NCI-H510A treated with DMSO at 0.1 percent for 48 hours (cell line): Measurements from ENCODE around the gene EVX2.

Experiments used
- DNase-seq: peaks from one replicate; lab custom pipeline; 2025; lab: John Stamatoyannopoulos, UW

The EVX2 gene

GRCh38 chr2:176096243-176096985 is 12.7 kb upstream of the EVX2 start:
- no peak for DNase-seq

DNA sequence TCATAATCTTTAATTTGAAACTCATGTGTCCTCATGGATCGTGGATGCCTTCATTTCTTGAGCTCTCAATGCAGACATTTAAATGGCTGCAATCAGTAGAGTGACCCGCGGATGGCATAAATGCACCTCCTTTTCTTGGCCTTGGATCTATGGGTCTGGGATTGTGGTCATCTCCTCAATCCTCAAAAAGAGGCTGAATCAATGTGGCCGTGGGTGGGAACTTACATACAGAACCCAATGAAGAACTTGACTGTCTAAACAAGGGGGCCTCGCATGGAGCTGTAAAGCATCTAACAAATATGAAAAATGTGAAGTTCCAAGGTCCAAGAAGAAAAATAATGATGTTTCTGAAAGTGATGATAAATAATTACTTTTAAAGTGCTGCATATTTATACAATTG is 11.7 kb upstream of the EVX2 start:
- DNase-seq = no peak

GRCh38 chr2:176094349-176094748 is 10.6 kb upstream of the EVX2 start:
- DNase-seq = no peak

DNA sequence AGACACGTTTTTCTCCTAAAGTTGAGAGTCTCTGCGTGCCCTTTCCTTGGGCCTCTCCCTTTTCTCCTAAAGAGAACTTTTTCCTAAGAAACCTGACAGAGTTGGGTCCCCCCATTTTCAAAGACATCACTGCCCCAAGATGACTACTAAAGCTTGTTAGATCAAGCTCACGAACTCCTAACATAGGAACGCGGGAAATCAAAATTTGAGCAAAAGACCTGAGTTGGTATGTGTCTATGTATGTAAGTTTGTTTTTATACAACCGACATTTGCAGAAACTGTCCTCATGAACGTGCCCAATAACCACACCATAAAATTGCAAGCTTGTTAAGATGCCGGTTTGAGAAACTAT is 10.1 kb upstream of the EVX2 start:
- no peak for DNase-seq

DNA sequence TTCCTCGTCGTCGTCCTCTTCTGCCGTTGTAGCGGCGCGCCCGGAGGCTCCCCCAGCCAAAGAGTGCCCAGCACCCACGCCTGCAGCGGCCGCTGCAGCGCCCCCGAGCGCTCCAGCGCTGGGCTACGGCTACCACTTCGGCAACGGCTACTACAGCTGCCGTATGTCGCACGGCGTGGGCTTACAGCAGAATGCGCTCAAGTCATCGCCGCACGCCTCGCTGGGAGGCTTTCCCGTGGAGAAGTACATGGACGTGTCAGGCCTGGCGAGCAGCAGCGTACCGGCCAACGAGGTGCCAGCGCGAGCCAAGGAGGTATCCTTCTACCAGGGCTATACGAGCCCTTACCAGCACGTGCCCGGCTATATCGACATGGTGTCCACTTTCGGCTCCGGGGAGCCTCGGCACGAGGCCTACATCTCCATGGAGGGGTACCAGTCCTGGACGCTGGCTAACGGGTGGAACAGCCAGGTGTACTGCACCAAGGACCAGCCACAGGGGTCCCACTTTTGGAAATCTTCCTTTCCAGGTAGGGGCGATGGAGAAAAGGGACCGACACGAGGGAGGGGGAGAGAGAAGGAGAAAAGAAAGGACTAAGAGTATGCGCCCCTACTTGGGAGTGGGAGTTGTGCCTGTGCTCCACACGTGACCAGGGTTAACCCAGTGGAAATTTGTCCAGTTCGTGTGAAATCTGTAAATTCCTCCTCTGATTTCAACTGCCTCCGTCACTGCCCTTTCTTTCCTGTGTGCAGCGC is 9.6 kb upstream of the EVX2 start:
- no peak for DNase-seq

GRCh38 chr2:176092270-176093144 is 8.7 kb upstream of the EVX2 start, which contains the start of gene HOXD13:
TSS of gene HOXD13 (plus strand) at chr2:176092721. CDS start at chr2:176092891, 170 bp downstream.
- DNase-seq = peak; percentile 54

DNA sequence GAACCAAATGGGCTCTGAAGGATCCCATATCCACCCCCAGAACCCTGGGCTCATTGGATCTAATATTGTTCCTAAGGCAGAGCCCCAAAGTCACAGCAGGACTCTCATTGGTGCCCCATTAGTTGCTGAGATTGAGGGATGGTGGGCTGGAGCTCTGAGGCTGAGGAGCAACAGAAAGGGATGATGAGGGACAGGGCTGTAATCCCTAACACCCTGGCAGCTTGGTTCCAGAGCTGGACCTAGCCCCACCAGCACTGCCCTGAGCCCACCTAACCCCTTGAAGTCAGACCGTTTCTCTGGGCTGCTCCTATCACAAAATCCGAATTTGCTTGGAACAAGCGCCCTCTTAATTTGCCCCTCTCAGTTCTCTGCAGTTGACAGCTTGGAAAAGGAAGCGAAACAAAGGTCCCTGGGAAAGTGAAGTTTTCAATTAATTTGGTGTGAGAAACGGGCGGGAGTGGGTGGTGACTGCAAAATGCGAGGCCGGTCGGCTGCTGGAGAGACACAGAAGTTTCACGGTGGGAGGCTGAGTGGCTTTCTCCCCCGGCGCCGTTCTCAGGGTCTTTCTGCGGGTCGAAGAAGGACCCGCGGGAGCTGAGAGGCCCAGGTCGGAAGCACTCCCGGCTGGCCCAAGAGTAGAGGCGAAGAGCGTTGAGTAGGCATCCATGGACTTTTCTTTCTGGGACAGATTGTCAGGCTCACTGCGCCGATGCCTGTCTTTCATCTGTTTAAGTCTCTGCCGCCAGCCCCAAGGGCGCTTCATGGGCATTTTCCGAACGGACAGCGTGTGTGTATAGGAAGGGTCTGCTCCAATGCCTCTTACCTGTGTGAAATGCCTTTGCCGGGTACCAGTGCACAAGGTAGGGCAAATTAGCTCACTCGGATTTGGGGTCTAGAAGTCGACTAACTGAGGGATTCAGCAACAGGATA is 7.8 kb upstream of the EVX2 start:
- no peak for DNase-seq

DNA sequence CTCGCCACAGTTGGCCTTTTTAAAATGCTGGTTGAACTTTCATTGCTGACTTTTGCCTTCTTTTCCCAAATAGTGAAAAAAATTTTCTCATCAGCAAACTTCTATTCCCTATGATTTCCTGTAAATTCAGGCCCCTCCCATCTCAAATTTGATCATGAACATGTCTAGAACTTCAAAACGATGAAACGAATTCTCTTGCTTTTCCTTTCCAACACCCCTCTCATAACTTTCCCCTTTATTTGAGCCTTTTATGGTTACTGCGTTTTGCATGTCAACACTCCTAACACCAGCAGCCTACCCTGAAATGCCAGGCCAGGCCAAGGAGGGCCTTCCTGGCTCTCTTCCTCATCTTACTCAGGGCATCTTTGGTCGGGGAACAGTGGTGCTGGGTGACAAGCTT is 7.1 kb upstream of the EVX2 start:
- no peak for DNase-seq

- no peak for DNase-seq
Observed at GRCh38 chr2:176089843-176090395, 6.2 kb upstream of the EVX2 start.

GRCh38 chr2:176088937-176089842 is 5.4 kb upstream of the EVX2 start:
- no peak for DNase-seq

DNA sequence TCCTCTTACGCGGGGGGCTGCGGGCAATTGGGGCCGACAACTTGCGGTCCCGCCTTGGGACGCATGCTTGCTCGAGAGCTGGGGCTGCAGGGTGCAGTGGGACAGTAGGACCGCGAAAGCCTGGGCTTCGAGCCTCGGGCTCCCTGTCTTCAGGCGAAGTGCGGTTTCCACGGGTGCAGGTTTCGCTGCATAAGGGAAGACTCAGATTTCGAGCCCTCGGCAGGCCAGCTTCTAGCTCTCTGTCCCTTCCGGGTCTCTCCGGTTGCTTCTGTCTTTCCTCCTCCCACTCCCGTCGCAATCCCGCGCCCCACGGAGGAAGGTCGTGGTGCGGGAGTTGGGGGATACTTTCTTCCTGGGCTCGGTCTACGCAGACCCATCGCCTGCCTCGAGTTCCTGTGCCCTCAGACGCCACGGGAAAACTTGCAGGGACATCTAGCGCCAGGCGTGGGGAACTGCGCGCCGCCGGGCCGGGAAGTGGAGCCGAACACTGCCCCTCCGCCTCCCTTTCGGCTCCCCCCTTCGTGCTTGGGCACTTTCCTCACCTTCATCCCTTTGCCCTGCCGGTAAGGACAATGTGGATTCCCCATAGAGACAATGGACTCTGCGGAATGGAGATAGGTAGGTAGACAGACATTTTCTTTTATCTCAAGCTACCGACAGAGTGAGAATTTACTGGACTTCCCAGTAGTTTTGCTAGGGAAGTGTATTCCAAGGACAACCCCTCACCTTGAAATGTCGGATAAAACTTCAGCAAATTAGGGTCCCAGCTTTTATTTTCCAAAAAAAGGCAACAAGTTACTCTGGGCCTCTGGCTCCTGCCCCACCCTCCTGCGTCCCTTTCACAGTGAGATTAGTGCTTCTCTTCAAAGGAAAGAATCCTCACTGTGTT is 4.5 kb upstream of the EVX2 start:
- peak; percentile 67 for DNase-seq

- DNase-seq = no peak
Observed at GRCh38 chr2:176087330-176088047, 3.7 kb upstream of the EVX2 start.

DNA sequence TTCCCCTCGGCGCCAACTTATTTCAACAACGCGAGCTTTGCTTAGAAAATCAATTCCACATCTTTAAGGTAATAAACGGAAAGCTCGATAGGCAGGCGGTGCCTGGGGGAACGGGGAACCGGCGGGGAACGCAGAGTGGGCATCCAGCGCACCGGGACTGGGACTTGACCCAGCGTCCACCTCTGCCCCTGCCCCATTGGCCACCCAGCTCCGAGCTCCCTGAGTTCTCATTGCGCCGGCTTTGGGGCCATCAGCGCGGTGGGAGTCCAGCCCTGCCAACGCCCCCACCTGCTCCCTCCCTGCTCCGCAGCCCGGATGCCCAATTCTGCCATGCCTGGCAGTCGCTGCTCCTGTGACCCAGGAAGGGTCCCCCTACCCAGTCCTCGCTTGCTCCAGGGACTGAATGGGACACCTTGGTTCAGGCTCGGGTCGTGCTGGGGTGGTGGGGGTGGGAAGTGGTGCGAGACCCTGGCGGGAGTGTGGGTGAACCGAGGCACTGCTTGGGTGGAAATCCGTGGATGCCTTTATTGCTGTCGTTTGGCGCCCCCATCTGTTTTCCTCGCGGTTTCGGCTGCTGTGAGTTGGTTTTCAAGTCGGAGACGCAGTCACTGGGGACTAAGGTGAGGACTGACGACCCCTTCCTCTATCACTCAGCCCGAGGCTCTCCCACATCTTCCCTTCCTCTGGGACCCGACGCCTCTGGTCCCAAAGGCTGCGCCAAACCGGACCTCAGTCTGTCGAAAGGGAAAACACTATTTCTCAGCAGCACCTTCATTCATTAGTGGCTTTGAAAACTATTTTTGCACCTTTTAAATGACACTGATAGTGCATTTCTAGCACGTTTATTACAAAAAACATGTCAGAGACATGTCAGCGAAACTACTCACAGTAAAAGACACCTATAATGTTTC is 2.4 kb upstream of the EVX2 start:
- peak; percentile 53 for DNase-seq

DNA sequence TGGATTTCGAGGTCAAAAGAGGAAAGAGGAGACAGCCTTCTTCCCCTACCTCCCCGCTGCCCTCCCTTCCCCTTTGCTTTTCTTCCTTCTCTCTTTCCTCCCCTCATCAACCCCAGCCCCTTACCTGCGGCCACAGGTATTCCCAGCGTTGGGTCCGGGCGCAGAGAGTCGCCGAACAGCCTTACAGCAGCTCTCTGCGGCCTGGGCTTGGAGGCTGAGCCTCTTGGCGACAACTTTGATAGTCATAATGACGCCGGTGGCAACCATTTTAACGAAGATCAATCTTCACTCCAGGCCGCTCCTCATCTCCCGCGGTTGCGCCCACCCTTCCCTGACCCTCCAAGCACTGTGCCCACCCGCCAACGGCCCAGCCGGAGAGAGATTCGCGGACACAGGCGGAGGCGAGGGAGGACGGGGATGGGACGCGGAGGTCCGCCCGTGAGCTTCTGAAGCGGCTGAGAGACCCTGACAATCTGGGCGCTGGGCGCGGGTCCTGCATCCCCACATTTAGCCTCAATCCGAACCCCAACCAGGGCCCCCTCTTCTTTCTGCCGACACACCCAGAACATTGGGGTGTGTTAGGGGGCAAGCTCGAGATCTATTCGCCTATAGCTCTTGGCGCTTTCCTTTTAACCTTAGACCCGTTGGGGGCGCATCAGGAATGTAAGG is 1.5 kb upstream of the EVX2 start:
- DNase-seq = no peak

- DNase-seq = no peak
Observed at GRCh38 chr2:176084611-176085119, 903 bp upstream of the EVX2 start.
